PC-3 (cell line): ENCODE measurements around the gene GTF2B. TPM values are rescaled to one million over a fixed set of nuclear protein-coding genes. Genes with fewer than 3 reads are reported as not detected.

Experiments used
- ATAC-seq: fragments of 200-7000 bp; cut with Tn5 transposase; 2 replicates; pipeline ENCODE4 v1.9.1; 2020; ENCODE audit warnings: mild to moderate bottlenecking, moderate library complexity
- BruUV-seq: library from RNA; stranded (reverse); fragments of 400-500 nt; replicated peaks from 2 replicates; lab custom pipeline; 2021; lab: Mats Ljungman, UMichigan
- CTCF ChIA-PET: fragments of 300-600 bp; sonication (Branson Sonifier 250); formaldehyde crosslinking; loops from one replicate; lab custom pipeline; 2022; ENCODE audit warnings: antibody characterized with exemption; lab: Charles Lee
- POLR2A ChIA-PET: fragments of 300-600 bp; sonication (Branson Sonifier 250); formaldehyde crosslinking; loops from one replicate; lab custom pipeline; 2022; ENCODE audit warnings: antibody characterized with exemption; ENCODE audit not compliant: unreplicated experiment; lab: Charles Lee
- DNase-seq: peaks from one replicate; pipeline ENCODE4 v3.0.0-alpha.2; 2015
- H2AFZ ChIP-seq: fragments of 300-600 bp; sonication (generic); 2 replicates; pipeline ENCODE4 v1.6.0; 2016; ENCODE audit warnings: antibody characterized with exemption, low read length
- H3F3A ChIP-seq: fragments of 300-600 bp; sonication (generic); one replicate; pipeline ENCODE4 v1.6.0; 2017; ENCODE audit warnings: antibody characterized with exemption, low read length, control low read depth, mild to moderate bottlenecking; ENCODE audit not compliant: unreplicated experiment
- H3K27ac ChIP-seq: fragments of 300-600 bp; sonication (generic); 2 replicates; pipeline ENCODE4 v1.5.1; 2016; ENCODE audit warnings: mild to moderate bottlenecking, low read length
- H3K27me3 ChIP-seq: fragments of 300-600 bp; sonication (generic); 2 replicates; pipeline ENCODE4 v1.6.1; 2016; ENCODE audit warnings: low read length, mixed read lengths
- H3K36me3 ChIP-seq: fragments of 300-600 bp; sonication (generic); 2 replicates; pipeline ENCODE4 v1.6.1; 2016; ENCODE audit warnings: low read depth, mixed run types, low read length, mixed read lengths
- H3K4me1 ChIP-seq: fragments of 300-600 bp; sonication (generic); 2 replicates; pipeline ENCODE4 v1.5.1; 2016; ENCODE audit warnings: low read length; ENCODE audit not compliant: insufficient read depth
- H3K4me2 ChIP-seq: fragments of 300-600 bp; sonication (generic); 2 replicates; pipeline ENCODE4 v1.6.0; 2016; ENCODE audit warnings: low read length
- H3K4me3 ChIP-seq: fragments of 300-600 bp; sonication (generic); 2 replicates; pipeline ENCODE4 v1.5.1; 2016; ENCODE audit warnings: mild to moderate bottlenecking, low read length, mixed read lengths
- H3K79me2 ChIP-seq: fragments of 300-600 bp; sonication (generic); 2 replicates; pipeline ENCODE4 v1.6.1; 2017; ENCODE audit warnings: low read length, mixed read lengths
- H3K9ac ChIP-seq: fragments of 300-600 bp; sonication (generic); 2 replicates; pipeline ENCODE4 v1.6.0; 2016; ENCODE audit warnings: mild to moderate bottlenecking, low read length
- H3K9me2 ChIP-seq: fragments of 300-600 bp; sonication (generic); replicated peaks from 2 replicates; pipeline ENCODE4 v1.6.1; 2016; ENCODE audit warnings: mixed run types, low read length, mixed read lengths
- H3K9me3 ChIP-seq: fragments of 300-600 bp; sonication (generic); 2 replicates; pipeline ENCODE4 v1.6.1; 2016; ENCODE audit warnings: low read length, mixed read lengths
- H4K20me1 ChIP-seq: fragments of 300-600 bp; sonication (generic); 2 replicates; pipeline ENCODE4 v1.6.1; 2016; ENCODE audit warnings: low read length, mixed read lengths
- EZH2 ChIP-seq: fragments of 300-600 bp; sonication (generic); IDR thresholded peaks from one replicate; pipeline ENCODE4 v1.6.1; 2017; ENCODE audit warnings: antibody characterized with exemption, mild to moderate bottlenecking, low read length; ENCODE audit not compliant: unreplicated experiment
- EZH2phosphoT487 ChIP-seq: fragments of 300-600 bp; sonication (generic); IDR thresholded peaks from 2 replicates; pipeline ENCODE4 v1.6.1; 2018; ENCODE audit warnings: mild to moderate bottlenecking, antibody characterized with exemption, low read length, borderline replicate concordance
- intact Hi-C: fragments of 100-400 bp; cut with micrococcal nuclease; formaldehyde crosslinking; loops from 2 replicates; pipeline ENCODE4 v1.9.0; 2023
- total RNA-seq: library from RNA; depleted of rRNA; stranded (reverse); fragments of >200 nt; gene quantifications from 2 replicates; pipeline ENCODE4 v1.2.3, GENCODE V29; 2014
- TF ChIP-seq, protein P1 (sequence below): fragments of 300-600 bp; sonication (generic); conservative IDR thresholded peaks from 2 replicates; pipeline ENCODE4 v1.5.1; 2017; ENCODE audit warnings: antibody characterized with exemption, low read depth, mild to moderate bottlenecking, low read length

The GTF2B gene
- total RNA-seq, 1 experiment from 2014 or later: 32.1 TPM

DNA sequence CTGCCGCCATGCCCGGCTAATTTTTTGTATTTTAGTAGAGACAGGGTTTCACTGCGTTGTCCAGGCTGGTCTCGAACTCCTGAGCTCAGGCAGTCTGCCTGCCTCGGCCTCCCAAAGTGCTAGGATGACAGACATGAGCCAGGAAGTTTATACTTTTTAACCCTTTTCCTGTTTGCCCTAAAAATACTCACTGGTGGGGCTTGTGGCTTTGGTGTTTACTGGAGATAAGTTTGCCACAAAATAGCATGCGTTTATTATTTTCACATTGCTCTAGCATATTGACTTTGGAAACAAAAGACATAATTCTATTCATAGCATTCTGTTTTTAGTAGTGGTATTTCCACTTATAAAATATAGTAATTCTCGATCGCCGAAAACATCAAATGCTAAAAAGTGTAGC, 19.8 kb upstream of the GTF2B start:
- intact Hi-C loops: no loop called here

DNA sequence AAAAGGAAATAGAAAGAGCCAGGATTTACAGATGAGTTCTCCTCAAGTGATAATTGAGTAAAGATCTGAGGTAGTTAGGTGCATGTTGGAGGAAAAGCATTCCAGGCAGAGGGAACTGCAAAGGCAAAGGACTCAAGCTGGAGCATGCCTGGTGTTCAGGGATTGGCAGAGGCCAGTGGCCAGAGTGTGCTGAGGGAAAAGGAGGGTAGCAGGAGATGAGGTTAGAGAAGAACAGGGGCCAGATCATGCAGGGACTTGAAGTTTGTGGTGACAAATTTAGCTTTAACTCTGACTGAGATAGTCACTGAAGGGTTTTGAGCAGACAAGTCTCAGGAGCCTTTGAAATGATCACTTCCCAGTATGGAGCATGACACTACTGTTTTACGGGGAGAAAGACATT, 19.0 kb upstream of the GTF2B start:
- no TSS peak for BruUV-seq
- Histone ChIP-seq H3K9ac (no peak overlapping the region), H3K4me3 (no peak overlapping the region), H3F3A (no peaks in the 10 kb centered on the region), H3K9me3 (no peaks in the 10 kb centered on the region), H3K36me3 (no peaks in the 10 kb centered on the region), H3K27me3 (no peaks in the 10 kb centered on the region), H3K4me1 (no peaks in the 10 kb centered on the region), H3K79me2 (no peaks in the 10 kb centered on the region), H2AFZ (no peak overlapping the region), H3K9me2 (no peaks in the 10 kb centered on the region), H4K20me1 (no peaks in the 10 kb centered on the region), H3K4me2 (no peak overlapping the region), H3K27ac (no peak overlapping the region)
- intact Hi-C loops: no loop called here
- ChIA-PET CTCF (no interaction called here), POLR2A (no interaction called here)
- no peak for DNase-seq
- no peak for ATAC-seq
- TF ChIP-seq EZH2: no peak
- no peak for TF ChIP-seq EZH2phosphoT487
- TF ChIP-seq, protein P1, sequence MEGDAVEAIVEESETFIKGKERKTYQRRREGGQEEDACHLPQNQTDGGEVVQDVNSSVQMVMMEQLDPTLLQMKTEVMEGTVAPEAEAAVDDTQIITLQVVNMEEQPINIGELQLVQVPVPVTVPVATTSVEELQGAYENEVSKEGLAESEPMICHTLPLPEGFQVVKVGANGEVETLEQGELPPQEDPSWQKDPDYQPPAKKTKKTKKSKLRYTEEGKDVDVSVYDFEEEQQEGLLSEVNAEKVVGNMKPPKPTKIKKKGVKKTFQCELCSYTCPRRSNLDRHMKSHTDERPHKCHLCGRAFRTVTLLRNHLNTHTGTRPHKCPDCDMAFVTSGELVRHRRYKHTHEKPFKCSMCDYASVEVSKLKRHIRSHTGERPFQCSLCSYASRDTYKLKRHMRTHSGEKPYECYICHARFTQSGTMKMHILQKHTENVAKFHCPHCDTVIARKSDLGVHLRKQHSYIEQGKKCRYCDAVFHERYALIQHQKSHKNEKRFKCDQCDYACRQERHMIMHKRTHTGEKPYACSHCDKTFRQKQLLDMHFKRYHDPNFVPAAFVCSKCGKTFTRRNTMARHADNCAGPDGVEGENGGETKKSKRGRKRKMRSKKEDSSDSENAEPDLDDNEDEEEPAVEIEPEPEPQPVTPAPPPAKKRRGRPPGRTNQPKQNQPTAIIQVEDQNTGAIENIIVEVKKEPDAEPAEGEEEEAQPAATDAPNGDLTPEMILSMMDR: no peak

More for the DNA sequence above, 19.8 kb upstream of the GTF2B start:
- POLR2A ChIA-PET: no interaction called here
- no peak overlapping the region for H2AFZ ChIP-seq
- H3K9ac ChIP-seq: no peak overlapping the region
- H3K4me3 ChIP-seq: no peak overlapping the region
- no peaks in the 10 kb centered on the region for H3K9me3 ChIP-seq
- TF ChIP-seq EZH2 (no peak), EZH2phosphoT487 (no peak)
- TF ChIP-seq, protein P1: no peak
- H3F3A ChIP-seq: no peaks in the 10 kb centered on the region
- CTCF ChIA-PET: no interaction called here
- no peaks in the 10 kb centered on the region for H3K4me1 ChIP-seq
- H3K36me3 ChIP-seq: no peaks in the 10 kb centered on the region
- no TSS peak for BruUV-seq
- no peak overlapping the region for H3K27ac ChIP-seq
- H4K20me1 ChIP-seq: no peaks in the 10 kb centered on the region
- H3K9me2 ChIP-seq: no peaks in the 10 kb centered on the region
- ATAC-seq (no peak), DNase-seq (no peak)
- H3K27me3 ChIP-seq: no peaks in the 10 kb centered on the region
- H3K4me2 ChIP-seq: no peak overlapping the region
- no peaks in the 10 kb centered on the region for H3K79me2 ChIP-seq

DNA sequence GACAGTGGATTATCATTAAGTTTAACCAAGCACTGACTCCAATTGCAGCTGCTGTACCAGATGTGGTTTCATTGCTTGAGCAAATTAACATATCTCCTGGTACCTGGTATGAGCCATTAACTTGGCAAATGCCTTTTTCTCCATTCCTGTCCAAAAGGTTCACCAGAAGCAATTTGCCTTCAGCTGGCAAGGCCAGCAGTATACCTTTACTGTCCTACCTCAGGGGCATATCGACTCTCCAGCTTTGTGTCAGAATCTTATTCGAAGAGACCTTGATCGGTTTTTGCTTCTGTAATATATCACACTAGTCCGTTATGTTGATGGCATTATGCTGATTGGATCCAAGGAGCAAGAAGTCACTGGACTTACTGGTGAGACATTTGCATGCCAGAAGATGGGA, 9.5 kb upstream of the GTF2B start:
- BruUV-seq: no TSS peak
- no peak for ATAC-seq
- no peaks in the 10 kb centered on the region for H3K79me2 ChIP-seq
- H3K4me2 ChIP-seq: no peak overlapping the region
- no peaks in the 10 kb centered on the region for H3K27me3 ChIP-seq
- no peaks in the 10 kb centered on the region for H4K20me1 ChIP-seq
- ChIA-PET CTCF (no interaction called here), POLR2A (no interaction called here)
- H3K9me3 ChIP-seq: no peaks in the 10 kb centered on the region
- no peaks in the 10 kb centered on the region for H3K36me3 ChIP-seq
- no peaks in the 10 kb centered on the region for H3F3A ChIP-seq
- intact Hi-C loops: no loop called here
- no peak overlapping the region for H2AFZ ChIP-seq
- H3K4me1 ChIP-seq: no peaks in the 10 kb centered on the region
- H3K9ac ChIP-seq: no peak overlapping the region
- DNase-seq: no peak
- TF ChIP-seq EZH2: no peak
- TF ChIP-seq, protein P1: no peak
- TF ChIP-seq EZH2phosphoT487: no peak
- H3K4me3 ChIP-seq: no peak overlapping the region
- H3K27ac ChIP-seq: no peak overlapping the region
- no peaks in the 10 kb centered on the region for H3K9me2 ChIP-seq
